Measurements from ENCODE around the gene HOXD8.

Gene HOXD8
- 0 to 0.09 reads per million in 2 donors for total RNA-seq

DNA sequence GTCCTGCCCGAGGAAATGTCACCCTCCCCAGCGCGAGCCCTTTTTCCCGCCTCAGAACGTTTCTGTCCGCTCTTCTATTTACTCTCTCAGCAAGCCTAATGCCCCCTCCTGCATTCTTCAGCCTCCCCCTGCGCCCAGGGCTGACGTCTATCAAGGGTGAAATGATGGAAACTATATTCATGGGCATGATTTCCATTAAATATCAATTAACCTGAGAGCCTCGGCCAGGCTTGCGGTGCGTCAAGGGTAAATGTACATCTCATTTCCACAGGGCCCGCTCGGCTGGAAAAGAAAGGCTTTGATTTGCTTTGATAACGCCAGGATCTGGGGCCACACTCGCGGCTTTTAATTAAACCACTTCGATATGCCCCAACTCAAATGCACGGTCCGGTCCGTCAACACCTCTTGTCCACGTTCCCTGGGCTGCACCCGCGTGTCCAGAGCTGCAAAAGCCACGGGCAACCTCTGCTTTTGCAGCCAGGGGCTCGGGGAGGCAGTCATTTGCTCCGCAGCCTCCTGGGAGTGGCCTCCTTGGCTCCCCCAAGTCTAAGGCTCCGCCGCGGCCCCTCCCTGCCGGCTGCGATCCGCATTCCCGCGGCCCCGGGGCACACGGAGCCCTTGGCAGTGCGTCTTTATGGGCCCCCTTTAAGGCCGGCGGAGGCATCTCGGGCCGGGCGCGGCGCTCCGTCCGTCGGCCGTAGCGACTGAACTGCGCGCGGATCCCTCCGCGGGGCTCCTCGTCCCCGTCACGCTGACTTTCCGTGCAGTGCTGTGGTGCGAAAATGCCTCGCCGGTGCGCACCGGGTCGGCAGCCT is at the start of gene HOXD8:
HOXD8 (plus strand) TSS at position 724 of the 815 bp plus-strand sequence. CDS start 662 bp downstream, outside the sequence.
- DNase-seq = no peak

GRCh38 chr2:176079831-176080539 is 49.5 kb upstream of the HOXD8 start:
- no peak for DNase-seq

DNA sequence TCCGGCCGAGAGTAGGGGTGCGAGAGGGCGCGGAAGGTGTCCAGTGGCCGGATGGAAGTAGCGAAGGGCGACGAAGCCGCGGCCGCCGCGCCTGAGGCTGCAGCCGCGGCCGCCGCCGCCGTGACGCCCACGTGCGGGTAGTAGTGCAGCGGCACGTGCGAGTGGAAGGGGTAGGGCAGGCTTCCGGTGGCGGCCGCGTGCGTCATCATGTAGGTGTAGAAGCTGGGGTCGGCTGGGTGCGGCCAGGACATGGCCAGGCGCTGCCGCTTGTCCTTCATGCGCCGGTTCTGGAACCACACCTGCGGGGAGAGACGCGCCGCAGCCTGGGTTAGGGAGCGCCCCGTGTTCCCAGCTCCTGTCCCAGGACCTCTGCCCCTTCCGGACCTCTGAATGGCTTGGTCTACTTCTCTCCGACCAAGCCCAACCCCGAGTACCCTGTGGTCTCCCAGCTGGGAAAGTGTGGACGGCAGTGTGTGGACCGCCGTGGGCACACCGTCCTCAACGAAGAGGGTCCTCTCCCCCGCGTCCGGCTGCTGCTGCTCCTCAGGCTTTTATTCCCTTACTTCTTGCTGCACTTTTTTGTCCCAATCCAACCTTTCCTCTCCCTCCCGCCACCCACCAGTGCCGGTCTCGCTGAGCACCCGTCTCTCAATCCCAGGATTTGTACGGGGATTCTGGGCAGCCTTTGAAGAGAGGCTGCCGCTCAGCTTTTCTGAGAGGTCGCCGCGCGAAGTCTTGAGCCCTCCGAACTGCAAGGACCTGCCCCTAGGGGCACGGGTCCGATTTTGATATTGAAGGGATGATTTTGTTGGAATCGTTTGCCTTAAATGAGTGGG is 48.7 kb upstream of the HOXD8 start:
- DNase-seq = no peak

GRCh38 chr2:176081376-176081836 is 48.1 kb upstream of the HOXD8 start:
- DNase-seq = no peak

GRCh38 chr2:176081837-176082524 is 47.5 kb upstream of the HOXD8 start:
- no peak for DNase-seq

DNA sequence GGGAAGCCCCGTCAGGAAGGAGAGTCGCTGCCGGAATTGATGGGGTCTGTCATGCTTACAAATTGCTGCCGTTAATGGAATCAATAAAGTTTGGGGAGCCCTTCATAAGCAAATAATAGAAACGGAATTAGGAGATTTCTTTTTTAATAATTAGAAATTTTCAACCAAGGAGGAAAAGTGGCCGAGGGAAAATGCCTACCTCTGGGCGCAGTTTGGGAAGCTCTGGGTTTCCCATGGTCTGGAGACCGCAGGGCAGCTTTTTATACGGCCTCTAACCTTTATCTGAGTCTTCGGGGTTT is 47.0 kb upstream of the HOXD8 start:
- DNase-seq = no peak

DNA sequence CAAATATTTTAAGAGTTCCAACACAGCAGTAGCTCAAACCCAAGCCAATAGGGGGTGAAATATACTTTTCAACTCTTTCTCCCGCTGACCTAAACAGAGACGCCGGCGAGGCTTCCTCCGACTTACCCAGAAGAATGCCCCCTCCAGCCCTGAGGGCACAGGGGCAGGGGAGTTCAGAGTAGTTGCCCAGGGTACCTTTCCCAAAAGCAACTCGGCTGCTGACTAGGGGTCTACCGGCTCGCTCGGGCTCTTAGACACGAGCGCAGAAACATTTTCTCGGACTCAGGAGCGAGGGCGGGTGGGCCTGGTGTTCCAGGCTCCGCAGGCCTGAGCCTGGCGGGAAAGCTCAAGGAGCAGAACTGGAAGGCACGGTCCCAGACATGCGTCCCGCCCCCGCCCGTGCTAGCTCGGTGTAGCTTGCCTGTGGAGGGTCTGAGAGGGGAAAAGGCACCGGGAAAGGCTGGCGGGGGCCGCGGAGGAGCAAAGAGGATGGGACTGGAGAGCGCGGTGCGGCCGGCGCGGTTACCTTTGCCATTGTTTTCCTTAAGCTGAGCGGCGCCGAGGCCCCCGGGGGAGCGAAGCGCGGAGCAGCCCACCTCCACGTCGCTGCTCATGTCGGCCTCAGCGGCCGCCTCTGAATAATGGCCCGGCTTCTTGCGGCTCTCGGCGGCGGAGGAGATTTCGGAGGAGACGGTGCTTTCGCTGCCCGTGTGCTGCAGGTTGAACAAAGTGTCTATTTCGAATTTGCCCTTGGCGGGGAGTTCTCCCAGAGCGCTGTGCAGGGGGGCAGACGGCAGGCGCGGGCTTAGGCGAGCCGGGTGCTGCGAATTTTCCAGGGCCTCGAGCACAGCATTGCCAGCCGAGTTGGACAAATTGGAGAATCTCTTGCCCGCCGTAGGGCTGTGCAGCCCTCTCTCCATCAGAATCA is 46.4 kb upstream of the HOXD8 start:
- DNase-seq = no peak

- no peak for DNase-seq
Measured at GRCh38 chr2:176083796-176084261, 45.7 kb upstream of the HOXD8 start, which contains the start of gene EVX2. Gene EVX2, minus strand, starts transcription at chr2:176083962. Its CDS starts 186 bp downstream, at chr2:176083776.

DNA sequence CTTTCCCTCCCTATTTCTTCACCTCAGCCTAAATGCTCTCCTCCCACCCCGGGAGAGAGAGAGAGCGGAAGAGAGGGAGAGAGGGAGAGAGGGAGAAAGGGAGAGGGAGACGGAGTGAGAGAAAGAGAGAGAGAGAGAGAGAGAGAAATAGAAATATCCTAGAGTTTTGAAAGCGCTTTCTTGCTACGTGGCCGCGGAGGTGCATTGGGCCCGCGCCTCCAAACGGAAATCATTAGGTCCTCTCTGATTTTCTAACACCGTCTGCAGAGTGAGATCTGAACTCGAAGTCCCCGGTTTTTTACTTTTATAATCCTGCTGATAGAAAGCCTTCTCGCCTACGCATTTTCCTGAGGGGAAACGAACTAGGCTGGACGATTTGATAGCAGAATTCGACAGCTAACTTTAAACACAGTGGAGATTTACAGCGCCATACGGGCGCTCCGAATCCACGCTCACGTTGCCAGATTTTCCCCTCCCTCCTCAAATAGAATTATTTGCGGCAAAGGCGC is 44.8 kb upstream of the HOXD8 start:
- no peak for DNase-seq

DNA sequence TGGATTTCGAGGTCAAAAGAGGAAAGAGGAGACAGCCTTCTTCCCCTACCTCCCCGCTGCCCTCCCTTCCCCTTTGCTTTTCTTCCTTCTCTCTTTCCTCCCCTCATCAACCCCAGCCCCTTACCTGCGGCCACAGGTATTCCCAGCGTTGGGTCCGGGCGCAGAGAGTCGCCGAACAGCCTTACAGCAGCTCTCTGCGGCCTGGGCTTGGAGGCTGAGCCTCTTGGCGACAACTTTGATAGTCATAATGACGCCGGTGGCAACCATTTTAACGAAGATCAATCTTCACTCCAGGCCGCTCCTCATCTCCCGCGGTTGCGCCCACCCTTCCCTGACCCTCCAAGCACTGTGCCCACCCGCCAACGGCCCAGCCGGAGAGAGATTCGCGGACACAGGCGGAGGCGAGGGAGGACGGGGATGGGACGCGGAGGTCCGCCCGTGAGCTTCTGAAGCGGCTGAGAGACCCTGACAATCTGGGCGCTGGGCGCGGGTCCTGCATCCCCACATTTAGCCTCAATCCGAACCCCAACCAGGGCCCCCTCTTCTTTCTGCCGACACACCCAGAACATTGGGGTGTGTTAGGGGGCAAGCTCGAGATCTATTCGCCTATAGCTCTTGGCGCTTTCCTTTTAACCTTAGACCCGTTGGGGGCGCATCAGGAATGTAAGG is 44.3 kb upstream of the HOXD8 start:
- DNase-seq = no peak

DNA sequence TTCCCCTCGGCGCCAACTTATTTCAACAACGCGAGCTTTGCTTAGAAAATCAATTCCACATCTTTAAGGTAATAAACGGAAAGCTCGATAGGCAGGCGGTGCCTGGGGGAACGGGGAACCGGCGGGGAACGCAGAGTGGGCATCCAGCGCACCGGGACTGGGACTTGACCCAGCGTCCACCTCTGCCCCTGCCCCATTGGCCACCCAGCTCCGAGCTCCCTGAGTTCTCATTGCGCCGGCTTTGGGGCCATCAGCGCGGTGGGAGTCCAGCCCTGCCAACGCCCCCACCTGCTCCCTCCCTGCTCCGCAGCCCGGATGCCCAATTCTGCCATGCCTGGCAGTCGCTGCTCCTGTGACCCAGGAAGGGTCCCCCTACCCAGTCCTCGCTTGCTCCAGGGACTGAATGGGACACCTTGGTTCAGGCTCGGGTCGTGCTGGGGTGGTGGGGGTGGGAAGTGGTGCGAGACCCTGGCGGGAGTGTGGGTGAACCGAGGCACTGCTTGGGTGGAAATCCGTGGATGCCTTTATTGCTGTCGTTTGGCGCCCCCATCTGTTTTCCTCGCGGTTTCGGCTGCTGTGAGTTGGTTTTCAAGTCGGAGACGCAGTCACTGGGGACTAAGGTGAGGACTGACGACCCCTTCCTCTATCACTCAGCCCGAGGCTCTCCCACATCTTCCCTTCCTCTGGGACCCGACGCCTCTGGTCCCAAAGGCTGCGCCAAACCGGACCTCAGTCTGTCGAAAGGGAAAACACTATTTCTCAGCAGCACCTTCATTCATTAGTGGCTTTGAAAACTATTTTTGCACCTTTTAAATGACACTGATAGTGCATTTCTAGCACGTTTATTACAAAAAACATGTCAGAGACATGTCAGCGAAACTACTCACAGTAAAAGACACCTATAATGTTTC is 43.4 kb upstream of the HOXD8 start:
- no peak for DNase-seq

GRCh38 chr2:176087330-176088047 is 42.0 kb upstream of the HOXD8 start:
- no peak for DNase-seq

GRCh38 chr2:176088048-176088936 is 41.2 kb upstream of the HOXD8 start:
- DNase-seq = no peak

- DNase-seq = no peak
Measured at GRCh38 chr2:176088937-176089842, 40.3 kb upstream of the HOXD8 start.

GRCh38 chr2:176089843-176090395 is 39.6 kb upstream of the HOXD8 start:
- no peak for DNase-seq

DNA sequence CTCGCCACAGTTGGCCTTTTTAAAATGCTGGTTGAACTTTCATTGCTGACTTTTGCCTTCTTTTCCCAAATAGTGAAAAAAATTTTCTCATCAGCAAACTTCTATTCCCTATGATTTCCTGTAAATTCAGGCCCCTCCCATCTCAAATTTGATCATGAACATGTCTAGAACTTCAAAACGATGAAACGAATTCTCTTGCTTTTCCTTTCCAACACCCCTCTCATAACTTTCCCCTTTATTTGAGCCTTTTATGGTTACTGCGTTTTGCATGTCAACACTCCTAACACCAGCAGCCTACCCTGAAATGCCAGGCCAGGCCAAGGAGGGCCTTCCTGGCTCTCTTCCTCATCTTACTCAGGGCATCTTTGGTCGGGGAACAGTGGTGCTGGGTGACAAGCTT is 38.6 kb upstream of the HOXD8 start:
- DNase-seq = no peak
